GM19467 (cell line): ENCODE results near the gene TMEM54.

Experiments used
- ATAC-seq: cut with Tn5 transposase; IDR thresholded peaks from one replicate; pipeline ENCODE4 v1.9.1; 2021; ENCODE audit warnings: mild to moderate bottlenecking, moderate library complexity; ENCODE audit not compliant: unreplicated experiment

TMEM54 gene

DNA sequence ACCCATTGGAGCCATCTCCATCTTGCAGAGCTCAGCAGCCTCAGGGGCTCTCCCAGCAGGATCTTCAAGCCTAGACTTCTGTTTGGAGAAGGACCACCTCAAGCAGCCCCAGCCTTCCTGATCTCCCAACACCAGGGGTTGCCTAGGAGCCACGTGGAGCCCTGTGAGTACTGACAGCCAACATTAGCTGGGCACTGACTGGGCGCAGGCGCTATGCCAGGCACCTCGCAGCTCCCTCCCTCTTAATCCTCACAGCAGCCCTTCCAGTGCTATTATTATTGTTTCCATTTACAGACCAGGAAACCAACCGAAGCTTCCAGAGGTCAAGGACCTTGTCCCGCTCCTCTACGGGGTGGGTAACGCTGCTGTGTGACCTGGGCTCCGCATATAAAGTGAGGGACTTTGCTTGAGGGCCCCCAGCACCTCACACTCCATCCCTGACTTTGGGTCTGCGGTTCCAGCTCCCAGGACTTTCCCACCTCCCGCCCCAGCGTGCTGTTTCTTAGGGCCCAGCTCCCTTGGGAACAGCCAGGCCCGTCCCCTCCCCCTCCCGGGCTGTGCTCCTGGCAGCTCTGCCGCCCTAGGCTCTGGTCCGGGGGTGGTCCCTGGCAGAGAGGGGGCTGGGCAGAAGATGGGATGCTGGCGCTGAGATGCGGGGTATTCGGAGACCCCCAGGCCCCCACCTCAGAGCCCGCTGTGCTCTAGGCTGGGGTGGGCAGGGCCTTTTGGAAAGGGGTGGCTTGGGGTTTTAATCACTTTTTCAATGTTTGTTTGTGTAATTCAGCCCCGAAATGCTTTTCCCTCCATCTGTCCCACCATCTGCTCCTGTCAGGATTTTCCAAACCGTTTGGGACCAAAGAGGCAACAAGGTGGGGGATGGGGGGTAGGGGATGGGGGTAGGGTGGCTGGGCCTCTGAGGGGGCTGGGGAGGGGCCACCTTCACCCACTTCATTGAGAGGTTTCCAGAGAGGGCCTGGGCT, 19.0 kb downstream of the TMEM54 start:
- ATAC-seq = no peak

DNA sequence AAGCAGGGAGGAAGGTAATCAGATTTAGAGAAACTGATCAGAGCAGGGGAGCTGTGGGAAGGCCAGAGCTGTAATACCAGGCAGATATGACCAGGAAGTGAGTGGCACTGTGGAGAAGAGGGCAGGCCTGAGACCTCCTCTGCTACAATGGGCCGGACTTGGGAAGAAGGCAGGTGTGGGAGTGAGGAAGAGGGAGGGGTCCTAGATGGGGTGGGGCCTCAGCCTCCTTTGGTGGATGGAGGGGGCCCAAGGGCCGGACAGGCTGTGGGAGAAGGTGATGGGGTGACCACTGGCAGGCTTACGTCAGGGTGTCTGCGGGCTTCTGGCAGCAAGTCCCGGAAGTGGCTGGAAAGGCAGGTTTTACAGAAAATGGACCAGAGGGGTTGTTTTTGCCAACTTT, 19.9 kb downstream of the TMEM54 start:
- ATAC-seq = no peak

DNA sequence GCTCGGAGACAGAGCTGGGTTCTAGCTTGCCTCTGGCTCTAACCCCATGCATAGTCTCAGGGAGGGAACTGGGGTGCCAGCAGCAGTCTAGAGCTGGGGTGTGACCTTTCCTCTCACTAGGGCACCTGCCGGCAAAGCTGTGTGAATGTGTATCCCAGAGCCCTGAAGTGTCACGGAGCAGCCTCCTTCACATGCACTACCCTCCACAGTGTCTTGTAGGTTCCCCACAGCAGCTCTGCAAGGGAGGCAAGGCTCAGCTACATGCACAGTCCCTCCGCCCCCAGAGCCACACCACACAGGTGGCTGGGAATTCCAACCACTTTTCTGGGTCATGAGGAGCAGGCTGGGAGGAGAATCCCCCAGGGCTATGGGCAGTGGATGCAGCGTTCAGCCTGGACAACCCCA, 22.6 kb downstream of the TMEM54 start:
- ATAC-seq = no peak

DNA sequence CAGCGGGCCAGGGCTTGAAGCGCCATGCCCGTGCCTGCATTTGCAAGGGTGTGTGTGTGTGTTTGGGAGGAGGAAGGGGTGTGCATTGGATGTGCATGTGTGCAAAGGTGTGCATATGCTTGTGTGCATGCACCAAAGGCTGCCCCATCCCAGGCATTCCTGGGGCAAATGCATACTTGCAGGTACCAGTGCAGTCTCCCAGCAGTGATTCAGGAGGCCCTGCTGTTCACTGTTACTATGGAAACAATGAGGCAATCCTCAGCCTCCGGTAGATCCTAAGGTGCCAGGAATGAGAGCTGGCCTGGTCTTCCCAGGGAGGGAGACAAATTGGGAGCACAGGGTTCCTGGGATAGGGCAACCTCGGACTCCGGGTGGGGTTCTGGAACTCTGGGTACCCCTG, 23.0 kb downstream of the TMEM54 start:
- no peak for ATAC-seq

DNA sequence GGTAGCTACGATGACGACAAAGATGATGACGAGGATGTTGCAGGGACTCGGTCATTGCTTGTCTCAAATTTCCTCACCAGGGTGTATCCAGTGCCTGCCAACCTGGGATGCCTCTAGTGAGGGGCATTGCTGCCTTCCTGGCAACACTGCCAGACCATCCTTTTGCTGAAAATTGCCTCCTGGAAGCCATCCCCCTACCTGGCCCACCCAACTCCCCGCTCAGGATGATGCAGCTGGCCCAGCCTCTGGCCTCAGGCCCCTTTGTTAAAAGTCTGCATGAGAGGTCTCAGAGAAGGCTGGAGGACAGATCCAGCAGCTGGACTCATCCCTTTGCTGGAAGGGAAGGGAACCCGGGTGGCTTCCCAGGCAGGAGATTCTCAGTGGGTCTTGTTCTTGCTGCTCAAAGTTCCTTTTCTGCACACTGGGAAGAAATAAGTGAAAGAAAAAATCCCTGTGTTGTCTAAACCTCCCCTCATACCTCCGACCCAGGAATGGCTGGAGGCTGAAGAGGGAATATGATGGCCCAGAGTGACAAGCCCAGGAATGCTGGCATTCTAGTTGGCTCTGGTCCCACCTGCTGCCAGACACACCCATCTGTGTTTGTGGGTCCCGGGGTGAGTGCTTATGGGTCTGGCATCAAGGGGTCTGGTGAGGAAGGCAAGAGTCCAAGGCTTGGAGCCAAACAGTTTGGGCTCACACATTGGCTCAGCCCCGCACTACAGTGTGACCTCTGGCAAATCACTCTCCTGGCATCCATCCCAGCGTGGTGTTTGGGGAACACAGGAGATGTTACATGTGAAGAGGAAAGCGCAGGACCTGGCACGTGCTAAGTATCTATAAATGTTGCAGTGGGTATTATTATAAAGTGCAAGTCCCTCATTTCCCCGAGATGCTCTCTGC, 23.7 kb downstream of the TMEM54 start:
- ATAC-seq = no peak

DNA sequence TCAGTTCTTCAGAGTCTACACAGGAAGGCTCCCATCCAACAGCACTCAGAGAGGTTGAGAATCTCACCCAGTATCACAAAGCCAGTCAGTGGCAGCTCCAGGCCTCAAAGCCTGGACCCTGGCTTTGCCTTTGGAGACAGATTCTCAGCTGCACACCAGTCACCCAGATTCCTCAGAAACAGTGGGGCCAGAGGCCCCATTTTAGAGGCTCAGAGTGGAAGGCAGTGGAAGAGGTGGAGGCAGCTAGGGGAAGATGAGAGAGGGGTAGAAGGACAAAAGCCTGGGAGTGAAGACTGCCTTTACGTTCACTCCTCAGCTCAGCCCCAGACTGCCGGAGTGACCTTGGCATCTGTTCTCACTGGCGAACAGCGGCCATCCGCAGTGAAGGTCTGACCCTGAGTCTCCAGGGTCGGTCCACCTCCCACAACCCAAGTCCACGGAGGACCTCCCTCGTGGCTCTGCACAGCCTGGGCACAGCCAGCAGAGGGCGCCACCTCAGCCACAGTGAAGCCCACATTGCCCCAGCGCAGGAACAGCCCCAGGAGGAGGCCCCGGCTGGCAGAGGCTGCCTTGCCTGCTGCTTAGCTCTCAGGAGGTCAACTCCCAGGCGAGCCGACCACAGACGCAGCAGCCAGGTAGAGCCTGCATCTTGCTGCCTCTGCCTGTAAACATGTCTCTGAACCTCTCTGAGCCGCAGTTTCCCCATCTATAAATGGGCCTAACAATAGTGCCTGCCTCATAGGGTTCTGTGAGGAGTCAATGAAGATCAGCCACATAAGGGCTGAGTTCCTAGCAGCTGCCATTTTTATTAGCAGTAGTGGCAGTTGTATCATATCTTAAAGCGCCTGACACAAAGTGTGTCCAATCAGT, 24.6 kb downstream of the TMEM54 start:
- ATAC-seq = no peak

GRCh38 chr1:32874860-32875752, 26.1 kb downstream of the TMEM54 start:
- ATAC-seq = no peak

DNA sequence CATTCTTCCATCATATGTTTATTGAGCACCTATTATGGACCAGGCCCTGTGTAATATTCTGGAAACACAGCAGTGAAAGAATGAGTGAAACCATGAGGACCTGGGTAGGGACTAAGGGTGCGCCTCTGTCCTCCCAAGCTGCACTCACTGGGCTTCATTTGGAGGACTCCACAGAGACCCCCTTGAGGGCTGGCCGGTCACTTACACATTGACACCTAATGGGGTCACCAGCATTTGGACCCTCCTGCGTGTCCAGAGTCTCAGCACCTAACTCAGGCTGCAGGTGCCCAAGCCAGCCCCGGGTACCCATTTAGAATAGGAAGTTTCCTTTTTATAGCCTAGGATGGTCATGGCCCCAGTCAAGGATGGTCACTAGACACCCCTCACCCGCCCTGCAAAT, 27.7 kb downstream of the TMEM54 start:
- no peak for ATAC-seq

- no peak for ATAC-seq
Measured at GRCh38 chr1:32872192-32872460, 29.1 kb downstream of the TMEM54 start.

DNA sequence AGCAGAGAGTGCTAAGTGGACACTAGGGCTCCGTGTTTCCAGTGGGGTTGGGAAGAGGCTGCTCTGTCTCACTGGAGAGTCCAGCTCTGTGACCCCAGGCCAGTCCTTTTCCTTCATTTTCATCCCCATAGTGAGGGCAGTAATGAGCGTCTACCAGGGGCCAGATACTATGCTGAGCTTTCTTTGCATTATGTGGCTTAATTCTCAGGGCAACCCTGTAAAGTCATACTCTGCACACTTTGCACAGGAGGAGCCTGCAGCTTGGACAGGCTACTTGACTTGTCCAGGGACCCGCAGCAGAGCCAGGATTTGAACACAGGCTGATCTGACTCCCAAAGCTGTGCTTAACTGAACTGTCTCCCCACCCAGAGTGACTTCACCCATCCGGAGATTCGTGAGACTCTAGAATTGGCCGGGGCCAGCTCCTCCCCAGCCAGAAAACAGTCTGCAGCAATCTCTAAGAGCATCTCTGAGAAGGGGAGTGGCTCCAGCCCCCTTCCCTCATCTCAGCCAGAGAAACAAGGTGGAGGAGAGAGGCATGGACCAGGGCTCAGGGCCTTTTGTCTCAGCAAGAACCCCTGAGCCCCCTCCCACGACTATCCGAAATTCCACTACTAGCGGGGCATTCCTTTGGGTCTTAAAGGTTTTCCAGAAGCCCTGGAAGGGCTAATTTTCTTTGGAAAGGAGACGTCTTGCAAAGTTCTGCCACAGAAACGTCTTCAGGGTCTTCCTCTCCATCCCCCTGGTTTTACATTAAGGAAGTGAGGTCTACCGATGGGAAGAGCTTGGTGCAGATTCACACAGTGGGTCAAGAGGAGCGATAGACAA, 29.6 kb downstream of the TMEM54 start:
- no peak for ATAC-seq

- ATAC-seq = no peak
Measured at GRCh38 chr1:32870615-32871363, 30.4 kb downstream of the TMEM54 start, which contains the start of gene FNDC5. TSS of gene FNDC5 (minus strand) at chr1:32870912.

- no peak for ATAC-seq
Measured at GRCh38 chr1:32869923-32870614, 31.1 kb downstream of the TMEM54 start.

GRCh38 chr1:32868806-32869455, 32.3 kb downstream of the TMEM54 start:
- no peak for ATAC-seq

GRCh38 chr1:32868085-32868484, 33.1 kb downstream of the TMEM54 start:
- ATAC-seq = no peak

- ATAC-seq = no peak
Measured at GRCh38 chr1:32867671-32868070, 33.5 kb downstream of the TMEM54 start.

DNA sequence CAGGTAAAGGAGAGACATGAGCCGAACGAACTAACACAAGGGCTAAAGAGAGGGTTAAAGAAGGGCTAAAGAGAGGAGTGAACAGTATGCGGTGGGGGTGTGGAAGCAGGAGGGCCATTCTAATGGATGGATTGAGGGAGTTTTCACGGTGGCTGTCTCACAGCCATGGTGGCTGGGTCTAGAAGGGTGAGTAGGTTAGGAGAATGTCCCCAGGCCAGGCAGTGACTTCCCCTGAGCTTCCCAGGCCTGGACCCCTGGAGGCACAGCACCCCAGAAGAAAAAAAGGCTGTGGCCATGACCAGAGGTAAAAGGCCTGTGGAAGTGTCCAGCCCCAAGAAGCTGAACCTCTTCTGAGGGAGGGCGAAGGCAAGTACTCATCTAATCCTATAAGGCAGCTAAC, 34.0 kb downstream of the TMEM54 start:
- ATAC-seq = no peak
